ENCODE measurements around the gene GDAP2.
A peak's percentile ranks its signal among the peaks of the same experiment; 100 is the strongest.
"Not testable (repeated sequence)": the region's sequence is repeated elsewhere in the genome, so short reads cannot be mapped to it uniquely, and the experiment has no call there.

Gene GDAP2

DNA sequence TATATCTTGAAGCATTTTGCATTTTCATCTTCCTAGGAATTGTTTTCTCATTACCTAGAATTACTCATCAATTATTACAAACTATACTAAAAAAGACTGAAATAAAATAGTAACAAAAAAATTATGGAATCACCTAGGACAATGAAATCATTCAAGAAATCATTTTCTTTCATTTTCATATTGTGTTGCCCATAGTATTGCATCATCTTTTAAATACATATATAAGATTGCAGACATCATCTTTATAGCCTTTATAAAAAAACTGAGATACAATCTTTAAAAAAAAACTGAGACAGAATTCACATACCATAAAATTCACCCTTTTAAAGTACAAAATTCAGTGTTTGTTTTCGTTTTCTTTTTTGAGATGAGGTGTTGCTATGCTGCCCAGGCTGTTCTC lies 29.6 kb downstream of the GDAP2 start:
- DNase-seq, result no peak

GRCh38 chr1:117897551-117897950 lies 31.9 kb downstream of the GDAP2 start:
- DNase-seq, result no peak

GRCh38 chr1:117895482-117896114 lies 33.8 kb downstream of the GDAP2 start:
- DNase-seq, result peak; percentile 69

DNA sequence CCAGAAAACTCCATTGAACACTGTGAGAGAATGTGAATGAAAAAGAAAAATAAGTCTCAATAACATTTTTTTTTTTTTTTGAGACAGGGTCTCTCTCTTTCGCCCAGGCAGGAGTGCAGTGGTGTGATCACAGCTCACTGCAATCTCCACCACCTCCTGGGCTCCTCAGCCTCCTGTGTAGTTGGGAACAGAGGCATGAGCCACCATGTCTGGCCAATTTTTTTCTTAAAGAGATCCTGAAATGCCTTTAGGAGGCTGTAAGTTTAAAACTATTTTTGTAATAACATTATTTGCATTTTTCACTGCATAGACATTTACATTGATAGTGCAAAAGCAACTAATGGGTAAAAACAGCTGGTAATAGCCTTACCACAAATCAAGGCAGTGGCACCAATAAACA lies 35.3 kb downstream of the GDAP2 start:
- DNase-seq, result no peak

DNA sequence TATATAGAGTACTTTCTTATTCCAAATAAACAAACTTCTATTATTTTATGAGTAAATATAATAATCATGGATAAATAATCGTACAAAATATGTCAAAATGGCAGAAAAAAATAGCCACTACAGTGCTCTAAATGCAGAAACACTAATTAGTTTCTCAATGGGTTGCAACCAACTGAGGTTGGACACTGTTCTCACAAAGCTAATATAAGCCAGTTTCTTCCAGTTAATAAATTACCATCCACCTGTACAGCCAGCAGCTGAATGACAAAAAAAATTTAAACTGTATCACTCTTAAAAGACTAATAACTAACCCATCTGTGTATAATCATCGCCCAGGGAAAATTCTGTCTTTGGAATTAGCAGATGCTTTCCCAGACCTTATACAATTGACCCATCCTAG lies 36.9 kb downstream of the GDAP2 start:
- no peak for DNase-seq

- DNase-seq, result no peak
These were observed 39.0 kb downstream of the GDAP2 start for GRCh38 chr1:117890452-117890851.

GRCh38 chr1:117886101-117886795 lies 43.2 kb downstream of the GDAP2 start:
- no peak for DNase-seq

DNA sequence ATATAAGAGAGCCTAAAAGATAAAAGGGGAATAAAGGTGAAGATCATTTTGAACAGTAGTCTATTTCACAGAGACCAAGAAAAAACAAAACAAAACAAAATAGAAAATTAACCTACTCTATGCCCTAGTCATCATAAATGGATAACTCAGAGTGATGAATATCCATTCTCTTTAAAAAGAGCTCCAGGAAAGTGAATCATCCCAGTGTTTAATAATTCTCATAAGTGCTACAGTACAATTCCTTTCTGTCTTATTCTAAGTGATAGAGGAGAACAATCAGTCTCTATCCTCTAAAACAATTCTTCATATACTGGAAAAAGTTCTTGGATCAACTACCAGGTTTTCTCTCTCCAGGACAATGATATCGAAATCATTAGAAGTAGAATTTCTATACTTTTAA lies 45.8 kb downstream of the GDAP2 start:
- DNase-seq, result no peak

- no peak for DNase-seq
These were observed 50.1 kb downstream of the GDAP2 start for GRCh38 chr1:117879284-117879683.

- no peak for DNase-seq
These were observed 51.6 kb downstream of the GDAP2 start for GRCh38 chr1:117877823-117878222.

DNA sequence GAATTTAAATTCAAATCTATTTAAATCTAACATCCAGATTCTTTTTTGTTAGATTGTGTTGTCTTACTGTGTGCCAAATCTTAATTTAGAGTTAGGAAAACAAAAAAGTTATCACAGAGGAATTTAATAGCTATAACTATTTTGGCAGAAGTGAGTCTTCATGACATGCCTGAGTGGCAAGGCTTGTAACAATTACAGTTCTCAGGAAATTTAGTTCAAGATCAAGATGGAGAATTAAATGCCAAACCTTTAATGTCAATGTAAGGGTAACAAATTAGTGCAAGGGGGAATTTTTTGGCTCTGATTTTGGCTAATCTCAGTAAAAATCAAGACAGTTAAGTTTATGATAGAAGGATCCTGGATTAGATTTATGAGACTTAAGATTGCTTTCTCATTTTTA lies 58.4 kb downstream of the GDAP2 start:
- no peak for DNase-seq

DNA sequence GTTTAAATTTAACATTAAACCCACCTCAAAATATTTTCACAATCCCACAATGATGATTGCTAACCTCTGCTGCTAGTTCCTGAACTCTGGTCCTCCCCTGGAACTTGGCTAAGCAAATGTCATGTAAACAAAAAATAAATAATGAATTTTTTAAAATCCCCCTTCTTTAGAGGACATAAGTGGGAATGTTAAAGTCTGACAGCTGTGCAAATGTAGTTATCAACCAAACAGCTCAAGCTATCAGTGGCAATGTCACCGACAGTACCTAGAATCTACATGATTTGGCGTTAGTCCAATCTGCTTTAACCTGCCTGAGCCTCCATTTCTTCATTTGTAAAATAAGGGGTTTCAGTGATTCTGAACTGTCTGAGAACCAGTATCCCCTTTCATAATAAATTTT lies 67.7 kb downstream of the GDAP2 start:
- DNase-seq, result no peak

- no peak for DNase-seq
These were observed 68.4 kb downstream of the GDAP2 start for GRCh38 chr1:117860896-117861610.

GRCh38 chr1:117859901-117860300 lies 69.5 kb downstream of the GDAP2 start:
- no peak for DNase-seq

- DNase-seq, result no peak
These were observed 72.0 kb downstream of the GDAP2 start for GRCh38 chr1:117857418-117857817.

- DNase-seq, result no peak
These were observed 76.4 kb downstream of the GDAP2 start for GRCh38 chr1:117852853-117853553.

- no peak for DNase-seq
These were observed 77.7 kb downstream of the GDAP2 start for GRCh38 chr1:117851687-117852086.

DNA sequence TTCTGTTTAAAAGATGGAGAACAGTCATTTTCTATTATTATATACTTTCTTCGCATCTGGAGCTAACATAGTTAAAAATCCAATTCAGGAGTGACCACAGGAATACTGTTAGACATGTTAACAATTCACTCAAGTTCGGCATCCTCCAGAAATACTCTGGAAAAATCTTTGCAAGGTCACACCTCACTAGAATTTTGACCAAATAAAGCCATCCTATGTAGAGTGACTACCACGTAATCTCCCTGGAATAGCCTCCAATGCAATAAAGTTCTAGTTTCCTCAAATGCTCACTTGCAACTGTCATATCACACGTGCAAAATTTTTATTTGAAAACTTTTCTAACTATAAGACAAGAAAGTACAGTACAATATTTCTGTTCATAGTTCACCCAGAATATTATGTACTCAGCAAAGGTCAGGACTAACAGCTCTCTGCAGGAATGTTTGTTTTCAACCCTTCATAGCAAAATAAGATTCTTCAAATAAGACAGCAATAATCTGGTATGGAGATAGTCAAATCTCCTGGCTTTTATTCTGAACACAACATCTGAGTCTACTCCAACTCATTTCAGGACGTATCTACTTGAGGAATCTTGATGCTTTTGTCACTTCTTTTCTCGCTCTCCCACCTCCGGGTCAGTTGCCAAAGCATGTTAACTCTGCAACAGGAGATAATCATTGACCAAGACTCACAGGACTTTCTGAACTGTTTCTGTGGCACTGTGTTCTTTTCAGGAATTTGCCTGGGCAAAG lies 82.6 kb downstream of the GDAP2 start:
- no peak for DNase-seq

DNA sequence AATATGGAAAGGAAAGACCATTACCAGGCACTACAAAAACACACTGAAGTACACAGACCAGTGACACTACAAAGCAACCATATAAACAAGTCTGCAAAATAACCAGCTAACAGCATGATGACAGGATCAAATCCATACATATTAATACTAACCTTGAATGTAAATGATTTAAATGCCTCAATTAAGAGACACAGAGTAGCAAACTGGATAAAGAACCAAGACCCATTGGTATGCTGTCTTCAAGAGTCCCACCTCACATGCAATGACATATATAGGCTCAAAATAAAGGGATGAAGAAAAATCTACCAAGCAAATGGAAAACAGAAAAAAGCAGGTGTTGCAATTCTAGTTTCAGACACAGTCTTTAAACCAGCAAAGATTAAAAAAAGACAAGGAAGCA lies 84.9 kb downstream of the GDAP2 start:
- not testable (repeated sequence) for DNase-seq

- no peak for DNase-seq
These were observed 85.6 kb downstream of the GDAP2 start for GRCh38 chr1:117843791-117844190.

- no peak for DNase-seq
These were observed 86.8 kb downstream of the GDAP2 start for GRCh38 chr1:117842408-117843170.

GRCh38 chr1:117841117-117841650 lies 88.2 kb downstream of the GDAP2 start:
- DNase-seq, result no peak

Data from stimulated activated CD4-positive, alpha-beta T cell treated with anti-CD3 and anti-CD28 coated beads, Interleukin-4, amount 100 ng/mL, for 24 hours (primary cell).